Suppressor macrophage treated with lipopolysaccharide for 4 hours (primary cell): ENCODE measurements around the gene TCL1B.
"Not testable (repeated sequence)": the region's sequence is repeated elsewhere in the genome, so short reads cannot be mapped to it uniquely, and the experiment has no call there.

Experiments
- DNase-seq: peaks from one replicate; pipeline ENCODE4 v3.0.0-alpha.2; 2020

The TCL1B gene

DNA sequence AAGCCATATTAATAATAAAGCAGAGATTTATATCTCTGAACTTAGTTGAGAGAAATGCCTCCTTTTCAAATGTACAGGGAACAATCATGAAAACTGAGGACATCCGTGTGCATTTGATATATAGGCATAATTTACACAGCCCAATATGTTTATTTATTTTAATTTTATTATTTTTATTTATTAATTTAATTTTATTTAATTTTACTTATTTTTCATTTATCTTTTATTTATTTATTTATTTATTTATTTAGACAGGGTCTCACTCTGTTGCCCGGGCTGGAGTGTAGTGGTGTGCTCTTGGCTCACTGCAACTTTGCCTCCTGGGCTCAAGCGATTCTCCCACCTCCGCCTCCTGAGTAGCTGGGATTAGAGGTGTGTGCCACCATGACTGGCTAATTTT is 19.3 kb downstream of the TCL1B start:
- no peak for DNase-seq

DNA sequence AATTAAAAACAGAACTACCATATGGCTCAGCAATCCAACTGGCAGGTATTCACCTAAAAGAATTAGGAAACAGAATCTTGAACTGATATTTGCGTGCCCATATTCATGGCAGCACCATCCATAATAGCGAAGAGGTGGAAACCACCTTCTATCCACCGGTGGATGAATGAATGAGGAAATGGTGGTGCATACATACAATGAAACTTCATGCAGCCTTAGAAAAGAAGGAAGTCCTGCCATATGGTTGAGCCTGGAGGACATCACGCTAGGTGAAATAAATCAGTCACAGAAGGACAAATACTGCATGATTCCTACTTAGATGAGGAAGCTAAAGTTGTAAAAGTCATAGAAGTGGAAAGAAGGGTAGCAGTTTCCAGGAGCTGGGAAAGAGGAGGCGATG is 21.1 kb downstream of the TCL1B start:
- no peak for DNase-seq

DNA sequence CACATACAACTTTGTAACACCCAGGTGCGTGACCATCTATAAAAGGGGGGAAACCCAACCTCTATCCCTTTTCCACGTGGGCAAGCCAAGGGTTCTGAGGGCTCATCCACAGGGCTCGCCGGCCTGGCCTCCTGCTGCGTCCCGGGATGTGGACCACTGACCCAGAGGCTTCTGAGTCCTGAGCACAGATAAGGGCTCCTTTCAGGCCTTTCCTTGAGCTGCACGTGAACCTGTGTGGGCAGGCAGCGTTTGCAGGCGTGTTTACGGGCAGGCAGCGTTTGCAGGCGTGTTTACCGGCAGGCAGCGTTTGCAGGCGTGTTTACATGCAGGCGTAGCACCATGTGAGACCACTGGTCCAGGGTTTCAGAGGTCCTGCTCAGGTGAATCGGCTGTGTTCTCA is 23.9 kb downstream of the TCL1B start:
- no peak for DNase-seq

DNA sequence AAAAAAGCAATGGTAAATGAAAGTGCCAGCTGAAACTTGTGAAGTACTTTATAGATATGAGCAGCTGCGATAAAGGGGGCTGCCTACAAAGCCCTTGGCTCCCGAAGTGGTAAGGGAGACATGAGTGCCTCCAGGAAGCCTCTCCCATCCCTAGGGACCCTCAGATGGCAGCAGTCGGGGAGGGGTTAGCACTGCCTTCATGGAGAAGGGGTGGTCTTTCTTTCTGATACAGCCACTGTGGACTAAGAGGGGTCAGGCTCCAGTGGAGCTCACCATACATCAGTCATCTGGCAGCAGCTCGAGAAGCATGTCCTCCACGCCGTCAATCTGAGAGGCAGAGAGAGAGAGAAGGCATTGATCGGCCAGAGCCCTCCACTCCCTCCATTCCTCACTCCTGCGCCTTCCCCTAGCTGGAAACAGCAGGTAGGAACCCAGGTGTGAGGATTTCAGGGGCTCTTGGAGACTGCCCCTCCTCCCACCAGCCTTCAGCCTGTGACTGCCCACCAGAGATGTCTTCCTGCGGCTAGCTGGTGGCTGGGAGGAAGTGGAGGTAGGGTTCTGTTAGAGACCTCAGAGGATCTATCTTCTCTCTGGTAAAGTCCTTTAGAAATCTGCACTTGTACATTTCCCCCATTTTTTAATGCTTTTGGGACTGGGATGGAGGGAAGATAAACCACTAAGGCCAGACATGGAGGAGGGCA is 25.4 kb downstream of the TCL1B start:
- no peak for DNase-seq

DNA sequence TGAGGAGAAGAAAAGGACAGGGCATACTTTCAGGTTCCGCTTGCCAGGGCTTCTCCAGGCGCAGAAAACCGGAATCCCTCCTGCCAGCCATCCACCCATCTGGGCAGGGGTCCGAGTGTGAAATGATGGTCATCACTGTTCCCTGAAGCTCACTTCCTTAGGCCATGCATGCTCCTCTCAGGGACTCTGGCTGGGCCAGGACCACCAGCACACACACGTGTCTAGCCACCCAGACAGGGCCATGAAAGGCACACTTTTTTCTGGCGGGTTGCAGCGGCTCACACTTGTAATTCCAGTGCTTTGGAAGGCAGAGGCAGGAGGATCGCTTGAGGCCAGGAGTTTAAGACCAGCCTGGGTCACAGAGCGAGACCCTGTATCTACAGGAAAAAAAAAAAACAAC is 26.2 kb downstream of the TCL1B start:
- no peak for DNase-seq

DNA sequence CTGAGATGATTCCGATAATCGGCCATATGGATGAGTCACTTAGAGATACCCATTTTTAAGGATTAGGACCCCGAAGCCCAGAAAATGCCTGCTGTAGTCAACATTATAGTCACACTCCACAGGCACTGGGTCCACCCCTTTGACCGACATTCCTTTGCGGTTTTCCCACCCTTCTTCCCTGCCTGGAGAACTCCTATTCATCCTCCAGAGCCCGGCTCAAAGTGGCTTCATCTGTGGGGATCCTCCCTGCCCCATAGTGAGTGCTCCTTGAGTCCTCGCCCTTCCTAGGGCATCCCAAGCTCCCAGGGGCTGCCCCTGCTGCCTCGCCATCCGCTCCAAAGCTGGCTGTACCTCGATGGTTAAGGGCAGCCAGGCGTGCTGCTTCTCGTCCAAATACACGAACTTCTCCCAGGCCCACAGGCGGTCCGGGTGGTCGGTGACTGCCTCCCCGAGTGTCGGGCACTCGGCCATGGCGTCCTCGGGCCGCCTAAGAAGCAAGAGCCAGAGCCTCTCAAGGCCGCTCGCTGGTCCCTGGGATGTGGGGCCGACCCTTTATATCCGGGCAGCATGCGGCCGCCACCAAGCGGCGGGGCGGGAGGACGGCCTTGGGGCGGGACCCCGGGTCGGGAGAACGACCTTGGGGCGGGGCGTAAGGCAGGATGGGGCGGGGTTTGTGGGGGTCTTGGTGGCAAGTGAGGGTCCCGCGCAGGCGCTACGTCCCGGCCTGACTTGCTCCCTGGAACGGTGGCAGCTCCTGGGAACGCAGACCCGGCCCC is 27.6 kb downstream of the TCL1B start, which contains the start of gene TCL1A:
TCL1A (minus strand) TSS at position 530 of the 776 bp plus-strand sequence; CDS start at position 471, 59 bp downstream.
- no peak for DNase-seq

DNA sequence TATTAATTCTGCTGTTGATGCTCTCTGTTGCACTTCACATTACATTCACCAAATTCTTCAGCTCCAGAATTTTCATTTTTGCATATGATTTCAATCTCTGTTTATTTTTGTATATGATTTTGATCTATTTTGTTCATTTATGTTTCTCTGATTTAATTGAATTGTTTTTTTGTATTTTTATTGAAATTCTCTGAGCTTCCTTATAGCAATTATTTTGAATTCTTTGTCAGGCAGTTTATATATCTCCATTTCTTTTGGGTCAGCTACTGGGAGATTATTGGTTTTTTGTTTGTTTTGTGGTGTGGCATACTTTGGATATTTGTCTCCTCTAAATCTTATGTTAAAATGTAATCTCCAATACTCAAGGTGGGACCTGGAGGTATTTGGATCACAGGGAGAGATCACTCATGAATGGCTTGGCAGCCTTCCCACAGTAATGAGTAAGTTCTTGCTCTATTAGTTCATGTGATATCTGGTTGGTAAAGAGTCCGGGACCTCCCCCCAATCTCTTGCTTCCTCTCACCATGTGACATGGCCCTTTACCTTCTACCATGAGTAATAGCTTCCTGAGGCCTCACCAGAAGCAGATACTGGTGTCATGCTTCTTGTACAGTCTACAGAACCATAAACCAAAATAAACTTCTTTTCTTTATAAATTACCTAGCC is 36.4 kb downstream of the TCL1B start:
- no peak for DNase-seq

DNA sequence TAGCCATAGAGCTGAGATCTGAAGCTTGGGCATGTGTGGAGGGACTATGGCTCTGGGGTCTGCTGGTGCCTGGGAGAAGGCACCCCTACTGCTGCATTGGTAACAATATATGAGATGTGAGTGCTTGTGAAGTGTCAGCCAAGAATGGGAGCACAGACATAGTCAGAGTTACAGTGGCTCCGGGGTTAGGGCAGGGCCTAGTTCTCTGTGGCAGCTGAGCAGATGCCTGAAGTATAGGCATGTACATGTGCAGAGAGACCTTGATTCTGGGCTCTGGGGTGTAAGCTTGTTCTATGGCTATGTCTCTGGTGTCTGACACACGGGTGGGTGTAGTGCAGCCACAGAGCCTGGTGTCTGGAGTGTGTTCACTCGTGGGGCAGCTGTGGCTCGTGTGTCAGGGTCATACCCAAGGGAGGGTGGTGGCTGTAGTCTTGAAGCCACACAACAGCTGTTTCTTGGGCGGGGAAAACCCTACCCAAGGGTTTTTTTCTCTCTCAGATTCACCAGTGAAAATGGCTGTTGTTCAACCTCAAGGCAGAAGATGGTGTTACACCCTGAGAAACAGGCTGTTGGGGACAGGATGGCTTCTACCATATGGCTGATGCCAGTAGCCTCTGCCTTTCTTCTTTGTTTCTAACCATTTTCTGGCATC is 39.6 kb downstream of the TCL1B start:
- no peak for DNase-seq

DNA sequence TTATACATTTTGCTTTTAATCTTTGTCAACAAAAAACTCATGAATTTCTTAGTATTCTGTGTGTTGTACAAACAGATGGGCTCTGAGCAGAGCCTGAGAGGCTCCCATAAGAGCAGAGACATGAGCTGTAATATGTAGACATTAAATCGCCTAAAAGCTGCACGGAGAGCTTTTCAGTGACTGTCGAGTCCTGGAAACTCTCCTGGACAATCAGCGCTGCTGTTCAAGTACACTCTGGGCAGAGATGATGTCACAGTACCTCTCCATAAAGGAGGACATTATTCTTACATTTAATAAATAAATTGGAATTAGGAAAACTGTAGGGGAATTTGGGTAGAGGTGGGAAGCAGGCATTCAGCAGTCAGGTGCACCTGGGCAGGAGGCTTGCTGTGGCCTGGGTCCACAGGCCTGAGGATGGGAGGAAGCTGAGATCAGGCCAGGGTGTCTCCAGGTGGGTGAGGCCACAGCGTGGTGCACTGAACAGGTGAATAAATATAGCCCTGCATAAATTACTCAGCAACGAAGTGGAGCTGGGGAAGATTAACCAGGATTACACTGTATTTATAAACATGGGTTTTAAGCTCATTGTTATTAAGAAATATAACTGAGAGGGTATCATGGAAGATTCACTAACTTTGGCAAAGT is 41.0 kb downstream of the TCL1B start:
- no peak for DNase-seq

DNA sequence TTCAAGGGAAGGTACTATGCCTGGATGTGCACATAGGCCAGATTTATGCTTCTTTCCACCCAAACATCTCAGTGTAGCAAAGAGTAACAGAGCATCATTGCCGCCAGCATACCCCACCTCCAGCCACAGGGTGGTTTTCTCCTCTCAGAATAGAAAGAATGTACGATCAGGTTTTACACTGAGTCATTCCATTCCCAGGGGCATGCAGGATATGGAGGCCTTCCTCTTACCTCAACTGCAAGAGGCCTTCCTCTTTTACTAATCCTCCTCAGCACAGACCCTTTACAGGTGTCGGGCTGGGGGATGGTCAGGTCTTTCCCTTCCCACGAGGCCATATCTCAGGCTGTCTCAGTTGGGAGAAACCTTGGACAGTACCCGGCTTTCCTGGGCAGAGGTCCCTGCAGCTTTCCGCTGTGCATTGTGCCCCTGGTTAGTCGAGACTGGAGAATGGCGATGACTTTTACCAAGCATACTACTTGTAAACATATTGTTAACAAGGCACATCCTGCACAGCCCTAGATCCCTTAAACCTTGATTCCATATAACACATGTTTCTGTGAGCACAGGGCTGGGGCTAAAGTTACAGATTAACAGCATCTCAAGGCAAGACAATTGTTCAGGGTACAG is 43.3 kb downstream of the TCL1B start:
- DNase-seq = not testable (repeated sequence)

DNA sequence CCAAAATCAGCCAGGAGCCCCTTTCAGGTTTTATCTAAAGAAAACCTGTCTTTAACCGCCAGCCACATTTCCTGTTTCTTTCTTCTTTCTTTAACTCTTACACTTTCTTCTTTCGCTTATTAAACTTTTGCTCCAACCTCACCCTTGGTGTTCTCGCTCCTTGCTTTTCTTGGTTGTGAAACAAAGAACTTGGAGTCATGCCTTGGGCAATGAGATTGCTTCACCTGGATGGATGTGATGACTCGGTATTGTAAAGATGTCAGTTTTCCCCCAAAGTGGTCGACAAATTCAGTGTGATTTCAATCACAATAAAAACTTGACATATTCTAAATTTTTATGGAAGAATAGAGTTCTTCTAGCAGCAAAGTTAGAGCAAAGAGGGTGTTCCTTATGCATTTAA is 43.9 kb downstream of the TCL1B start:
- no peak for DNase-seq

DNA sequence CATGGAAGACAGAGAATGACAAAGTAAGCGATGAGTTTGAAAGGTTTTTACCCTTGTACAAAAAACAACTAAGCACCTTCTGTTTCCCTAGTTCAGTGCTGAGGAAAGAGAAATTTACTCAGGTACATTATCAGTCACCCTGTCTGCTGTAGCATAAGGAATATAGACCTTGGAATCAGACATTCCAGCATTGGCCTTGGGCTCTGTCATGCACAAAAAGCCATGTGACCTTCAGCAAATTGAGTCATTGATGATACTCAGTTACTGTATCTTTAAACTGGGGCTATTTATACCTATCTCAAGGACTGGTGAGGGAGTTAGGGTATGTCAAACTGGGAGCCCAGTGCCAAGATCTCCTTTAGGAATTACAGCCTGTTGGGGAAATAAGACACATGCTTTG is 47.0 kb downstream of the TCL1B start:
- DNase-seq = no peak

DNA sequence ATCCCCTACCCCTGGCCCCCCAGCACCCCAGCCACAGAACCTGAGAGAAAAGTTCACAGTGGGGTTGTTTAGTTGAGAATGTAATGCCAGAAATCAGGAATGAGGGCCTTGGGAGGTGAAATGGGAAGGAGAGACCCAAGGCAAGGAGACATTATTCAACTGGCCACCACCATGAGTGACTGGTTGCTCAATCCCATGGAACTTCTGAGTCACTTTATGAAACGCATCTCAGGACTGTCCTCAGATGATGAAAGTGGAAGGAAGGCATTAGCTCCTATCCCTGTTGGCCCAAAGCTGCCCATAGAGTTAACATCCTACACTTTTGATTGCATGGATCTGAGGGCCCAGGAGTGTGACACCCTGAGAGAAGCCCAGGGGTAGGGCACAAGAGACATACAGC is 53.1 kb downstream of the TCL1B start:
- DNase-seq = peak; percentile 1

DNA sequence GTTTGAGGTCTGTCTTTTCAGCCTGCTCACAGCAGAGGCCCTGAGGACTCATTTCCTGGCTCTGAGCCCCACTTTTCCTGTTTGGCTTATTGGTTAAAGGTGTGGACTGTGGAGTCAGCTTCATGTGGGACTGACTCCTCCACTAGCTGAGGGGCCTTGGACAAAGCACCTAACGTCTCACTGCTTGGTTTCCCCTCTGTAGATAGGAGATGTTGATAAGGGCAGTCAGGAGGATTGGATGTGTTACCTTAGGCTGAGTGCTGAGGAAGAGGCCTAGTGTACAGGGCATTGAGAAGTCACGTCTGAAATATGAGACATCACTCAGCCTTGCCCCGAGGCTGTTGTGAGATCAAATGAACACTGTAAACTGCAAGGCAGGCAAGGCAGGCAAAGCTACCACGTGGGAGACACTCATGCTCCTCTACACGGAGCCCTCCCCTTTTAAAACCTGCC is 54.8 kb downstream of the TCL1B start:
- no peak for DNase-seq

DNA sequence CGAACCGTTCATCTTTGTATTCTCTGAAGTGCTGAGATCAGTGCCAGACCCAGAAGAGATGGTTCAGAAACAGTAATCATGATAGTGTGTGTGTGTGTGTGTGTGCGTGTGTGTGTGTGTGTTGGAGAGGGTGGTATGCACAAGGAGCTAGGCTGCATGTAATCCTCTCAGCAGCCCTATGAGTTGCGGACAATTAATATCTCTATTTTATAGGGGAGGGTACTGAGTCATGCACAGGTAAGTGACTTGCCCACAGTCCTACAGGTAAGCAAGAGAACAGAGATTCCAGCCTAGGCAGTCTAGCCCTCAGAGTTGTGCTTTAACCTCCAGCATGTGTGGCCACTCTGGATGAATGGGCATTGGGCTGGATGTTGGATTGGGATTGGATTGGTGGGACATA is 55.6 kb downstream of the TCL1B start:
- DNase-seq = no peak
